SU-DHL-6 (cell line): ENCODE results near the gene DBNDD1.

Source experiments
- CTCF ChIP-seq: fragments of 200-600 bp; sonication (generic); IDR thresholded peaks from one replicate; pipeline ENCODE4 v1.5.1; 2017; ENCODE audit warnings: antibody characterized with exemption, mild to moderate bottlenecking, low read length, moderate library complexity; ENCODE audit not compliant: insufficient read depth, poor library complexity, severe bottlenecking
- EZH2phosphoT487 ChIP-seq: fragments of 200-600 bp; sonication (generic), shearing (Covaris generic); conservative IDR thresholded peaks from 2 replicates; pipeline ENCODE4 v1.6.1; 2018; ENCODE audit warnings: mild to moderate bottlenecking, antibody characterized with exemption, low read length, moderate library complexity, mixed read lengths

- TF ChIP-seq CTCF (no peak), EZH2phosphoT487 (no peak)
These were observed 17.3 kb downstream of the DBNDD1 start for GRCh38 chr16:90001761-90002503.
